Calu3 (cell line): ENCODE results near the gene MCC. TPM values are rescaled to one million over a fixed set of nuclear protein-coding genes. Genes with fewer than 3 reads are reported as not detected.

Experiments used
- BruUV-seq: library from RNA; stranded (reverse); fragments of 400-500 nt; replicated peaks from 2 replicates; lab custom pipeline; 2021; lab: Mats Ljungman, UMichigan
- CTCF ChIA-PET: fragments of 300-600 bp; sonication (Branson Sonifier 250); formaldehyde crosslinking; loops from one replicate; lab custom pipeline; 2022; ENCODE audit warnings: antibody characterized with exemption; lab: Charles Lee
- DNase-seq: peaks from one replicate; pipeline ENCODE4 v3.0.0; 2022
- H3K27ac Mint-ChIP-seq: one replicate; pipeline ENCODE4 v1.8.0; 2022; ENCODE audit warnings: mixed read lengths; ENCODE audit not compliant: unreplicated experiment
- H3K27me3 Mint-ChIP-seq: one replicate; pipeline ENCODE4 v1.8.0; 2022; ENCODE audit warnings: mixed read lengths; ENCODE audit not compliant: unreplicated experiment
- H3K36me3 Mint-ChIP-seq: one replicate; pipeline ENCODE4 v1.8.0; 2022; ENCODE audit warnings: mild to moderate bottlenecking, moderate library complexity, mixed read lengths; ENCODE audit not compliant: insufficient read depth, unreplicated experiment
- H3K4me1 Mint-ChIP-seq: one replicate; pipeline ENCODE4 v1.8.0; 2022; ENCODE audit warnings: mild to moderate bottlenecking, low read depth, mixed read lengths; ENCODE audit not compliant: unreplicated experiment
- H3K4me3 Mint-ChIP-seq: one replicate; pipeline ENCODE4 v1.8.0; 2022; ENCODE audit warnings: mild to moderate bottlenecking, low read depth, moderate library complexity, mixed read lengths; ENCODE audit not compliant: unreplicated experiment
- H3K9me3 Mint-ChIP-seq: one replicate; pipeline ENCODE4 v1.8.0; 2022; ENCODE audit warnings: low read depth, mixed read lengths; ENCODE audit not compliant: unreplicated experiment
- CTCF ChIP-seq: fragments of 200-600 bp; IDR thresholded peaks from one replicate; pipeline ENCODE4 v1.8.0; 2022; ENCODE audit warnings: antibody characterized with exemption; ENCODE audit not compliant: unreplicated experiment
- intact Hi-C: fragments of 100-400 bp; cut with micrococcal nuclease; formaldehyde crosslinking; loops from one replicate; pipeline ENCODE4 v1.10.0; 2022; ENCODE audit not compliant: unreplicated experiment
- total RNA-seq: library from RNA; stranded (reverse); gene quantifications from 2 replicates; pipeline ENCODE4 v1.2.3, GENCODE V29; 2022

The MCC gene
- total RNA-seq, 1 experiment from 2014 or later = 2.8 TPM

- Mint-ChIP-seq H3K27me3 (peaks cover 30% of the 10 kb centered on the region), H3K36me3 (peaks cover 18% of the 10 kb centered on the region), H3K9me3 (no peaks in the 10 kb centered on the region), H3K4me3 (no peak overlapping the region), H3K27ac (no peak overlapping the region), H3K4me1 (peaks cover 24% of the 10 kb centered on the region)
- DNase-seq = no peak
- TF ChIP-seq CTCF = no peak
- no TSS peak for BruUV-seq
- intact Hi-C loops = loop anchor here (5.0 kb wide), 1 partner anchor 515 kb away; no protein-coding TSS in a partner anchor
- CTCF ChIA-PET = interaction anchor here (0.9 kb wide), 1 partner anchor 176 kb away, joined by 8 read pairs; no protein-coding TSS in a partner anchor
Measured at GRCh38 chr5:113512341-113512740, 24.1 kb upstream of the MCC start.

- peak; percentile 12 for DNase-seq
- Mint-ChIP-seq H3K27ac (no peak overlapping the region), H3K4me3 (no peak overlapping the region), H3K4me1 (peaks cover 24% of the 10 kb centered on the region), H3K27me3 (peaks cover 30% of the 10 kb centered on the region), H3K9me3 (no peaks in the 10 kb centered on the region), H3K36me3 (peaks cover 18% of the 10 kb centered on the region)
- no TSS peak for BruUV-seq
- CTCF ChIA-PET = interaction anchor here (0.7 to 1.8 kb wide), 7 partner anchors 10 to 515 kb away, joined by 3 to 46 read pairs (median 8); no protein-coding TSS in a partner anchor
- intact Hi-C loops = loop anchor here (1.0 to 5.0 kb wide), 4 partner anchors 64 to 514 kb away; no protein-coding TSS in a partner anchor
- TF ChIP-seq CTCF = peak; percentile 56
Measured at GRCh38 chr5:113510836-113511451, 22.7 kb upstream of the MCC start.

GRCh38 chr5:113508756-113509155 lies 20.5 kb upstream of the MCC start:
- H3K27me3 Mint-ChIP-seq = peaks cover 30% of the 10 kb centered on the region
- no peaks in the 10 kb centered on the region for H3K9me3 Mint-ChIP-seq

GRCh38 chr5:113507601-113508000 lies 19.3 kb upstream of the MCC start:
- intact Hi-C loops = no loop called here
- peaks cover 30% of the 10 kb centered on the region for H3K27me3 Mint-ChIP-seq
- TF ChIP-seq CTCF = no peak
- no peak for DNase-seq
- H3K9me3 Mint-ChIP-seq = no peaks in the 10 kb centered on the region
- BruUV-seq = no TSS peak
- H3K4me1 Mint-ChIP-seq = peaks cover 2% of the 10 kb centered on the region
- no peaks in the 10 kb centered on the region for H3K36me3 Mint-ChIP-seq
- CTCF ChIA-PET = interaction anchor here (0.6 to 1.6 kb wide), 3 partner anchors 12 to 412 kb away, joined by 3 to 6 read pairs (median 4); no protein-coding TSS in a partner anchor
- H3K27ac Mint-ChIP-seq = no peak overlapping the region
- no peak overlapping the region for H3K4me3 Mint-ChIP-seq

More at GRCh38 chr5:113508756-113509155, 20.5 kb upstream of the MCC start:
- TF ChIP-seq CTCF = no peak
- BruUV-seq = no TSS peak
- Mint-ChIP-seq H3K4me1 (peaks cover 6% of the 10 kb centered on the region), H3K4me3 (no peak overlapping the region), H3K36me3 (peaks cover 7% of the 10 kb centered on the region), H3K27ac (no peak overlapping the region)
- DNase-seq = no peak
- intact Hi-C loops = no loop called here
- CTCF ChIA-PET = no interaction called here
